HepG2 (cell line): Measurements from ENCODE around the gene MAPK8IP3. TPM values are rescaled to one million over a fixed set of nuclear protein-coding genes. Genes with fewer than 3 reads are reported as not detected.

ENCODE experiments used
- AKAP8 ChIP-seq: sonication (generic); formaldehyde crosslinking; IDR thresholded peaks from 2 replicates; pipeline ENCODE4 v1.5.1; 2020; ENCODE audit warnings: mild to moderate bottlenecking, missing genetic modification reagents
- CHD4 ChIP-seq: fragments of 200-600 bp; sonication (generic); IDR thresholded peaks from 2 replicates; pipeline ENCODE4 v1.7.0; 2017; ENCODE audit warnings: mild to moderate bottlenecking, low read length, borderline replicate concordance
- ETS1 ChIP-seq: sonication (generic); formaldehyde crosslinking; IDR thresholded peaks from 2 replicates; pipeline ENCODE4 v1.4.0; 2020; ENCODE audit warnings: missing genetic modification reagents
- GMEB1 ChIP-seq: sonication (generic); formaldehyde crosslinking; IDR thresholded peaks from 2 replicates; pipeline ENCODE4 v1.5.1; 2020; ENCODE audit warnings: missing genetic modification reagents, mild to moderate bottlenecking, borderline replicate concordance
- ISL2 ChIP-seq: sonication (generic); formaldehyde crosslinking; IDR thresholded peaks from 2 replicates; pipeline ENCODE4 v1.5.0; 2020; ENCODE audit warnings: missing genetic modification reagents
- KDM3A ChIP-seq: IDR thresholded peaks from 2 replicates; pipeline ENCODE4 v1.6.1; 2018; ENCODE audit warnings: low read depth, missing compliant biosample characterization
- KLF12 ChIP-seq: sonication (generic); formaldehyde crosslinking; IDR thresholded peaks from 2 replicates; pipeline ENCODE4 v1.4.0; 2020; ENCODE audit warnings: missing genetic modification reagents, borderline replicate concordance
- NCOA1 ChIP-seq: sonication (generic); formaldehyde crosslinking; IDR thresholded peaks from 2 replicates; pipeline ENCODE4 v1.9.0; 2021; ENCODE audit warnings: missing genetic modification reagents
- NFRKB ChIP-seq: fragments of 450-650 bp; IDR thresholded peaks from 2 replicates; pipeline ENCODE4 v1.6.1; 2017
- NR1H2 ChIP-seq: sonication (generic); formaldehyde crosslinking; IDR thresholded peaks from 2 replicates; pipeline ENCODE4 v1.8.1; 2022; ENCODE audit warnings: low read depth, missing genetic modification reagents, borderline replicate concordance
- POLR2A ChIP-seq, 2 experiments: IDR thresholded peaks; 2 replicates each; pipeline ENCODE4 v1.6.1; 2011; ENCODE audit warnings: low read depth in 2 of 2, low read length in 2 of 2, mild to moderate bottlenecking in 1 of 2, moderate library complexity in 1 of 2; ENCODE audit not compliant: insufficient read depth in 1 of 2
- RBM39 ChIP-seq: fragments of 200-400 bp; formaldehyde crosslinking; IDR thresholded peaks from one replicate; pipeline ENCODE4 v1.6.1; 2018; ENCODE audit warnings: antibody characterized with exemption, mild to moderate bottlenecking, low read depth, low read length; ENCODE audit not compliant: poor library complexity, severe bottlenecking
- SOX13 ChIP-seq, 3 experiments: fragments of 450-650 bp in 1 of 3; sonication (generic) in 1 of 3; formaldehyde crosslinking in 1 of 3; IDR thresholded peaks in 2 of 3; conservative IDR thresholded peaks in 1 of 3; 2 replicates each; pipeline versions ENCODE4 v1.5.0 to v1.6.1; 2016 to 2020; ENCODE audit warnings: antibody characterized with exemption in 1 of 3, mild to moderate bottlenecking in 1 of 3, missing compliant biosample characterization in 1 of 3, missing genetic modification reagents in 1 of 3, moderate library complexity in 1 of 3
- SOX5 ChIP-seq: IDR thresholded peaks from 2 replicates; pipeline ENCODE4 v1.6.1; 2016; ENCODE audit warnings: borderline replicate concordance
- SYNCRIP ChIP-seq: fragments of 200-400 bp; formaldehyde crosslinking; IDR thresholded peaks from 2 replicates; pipeline ENCODE4 v1.6.1; 2018; ENCODE audit warnings: mild to moderate bottlenecking, low read depth, low read length; ENCODE audit not compliant: insufficient read depth
- ZBTB20 ChIP-seq: sonication (generic); formaldehyde crosslinking; IDR thresholded peaks from 2 replicates; pipeline ENCODE4 v1.8.1; 2023; ENCODE audit warnings: missing genetic modification reagents, low read depth, mild to moderate bottlenecking, borderline replicate concordance
- ZGPAT ChIP-seq: IDR thresholded peaks from 2 replicates; pipeline ENCODE4 v1.6.1; 2016; ENCODE audit warnings: mild to moderate bottlenecking
- ZNF772 ChIP-seq: sonication (generic); formaldehyde crosslinking; IDR thresholded peaks from 2 replicates; pipeline ENCODE4 v1.5.0; 2020; ENCODE audit warnings: mild to moderate bottlenecking, missing genetic modification reagents
- ZSCAN21 ChIP-seq: sonication (generic); formaldehyde crosslinking; IDR thresholded peaks from 2 replicates; pipeline ENCODE4 v1.8.0; 2022; ENCODE audit warnings: mild to moderate bottlenecking, missing genetic modification reagents, moderate library complexity, borderline replicate concordance
- polyA plus RNA-seq, 8 experiments: library from polyadenylated mRNA; depleted of rRNA in 3 of 8; stranded (reverse) in 7 of 8; unstranded in 1 of 8; fragments of >200 nt; fragmentation: Illumina TruSeq in 4 of 8; extraction: Trizol in 4 of 8; gene quantifications; 2 replicates each; pipeline versions ENCODE4 v1.2.1 to v1.2.3, GENCODE V29; 2011 to 2016; ENCODE audit warnings: low read depth in 4 of 8, missing spikeins in 1 of 8, mixed read lengths in 1 of 8; ENCODE audit not compliant: insufficient read depth in 1 of 8
- total RNA-seq, 5 experiments: library from RNA; depleted of rRNA; stranded (reverse); fragments of >200 nt; fragmentation: Illumina TruSeq; extraction: Trizol; gene quantifications; 2 replicates each; pipeline ENCODE4 v1.2.3, GENCODE V29; 2016; ENCODE audit warnings: low read depth in 1 of 5
- TF ChIP-seq, protein P1 (sequence below): sonication (generic); formaldehyde crosslinking; IDR thresholded peaks from 2 replicates; pipeline ENCODE4 v1.4.0; 2020; ENCODE audit warnings: missing genetic modification reagents, mild to moderate bottlenecking, borderline replicate concordance
- TF ChIP-seq, protein P2 (sequence below): sonication (generic); formaldehyde crosslinking; IDR thresholded peaks from 2 replicates; pipeline ENCODE4 v1.5.0; 2020; ENCODE audit warnings: mild to moderate bottlenecking, missing genetic modification reagents, moderate library complexity

The MAPK8IP3 gene
- total and polyA plus RNA-seq, 2 of the 13 experiments (the other 11 are each of a cell fraction or from before 2014, with no cell fraction given) = 25.1 to 41.7 TPM

- TF ChIP-seq KLF12 (CRISPR knock-in tag) = 0 out of 2 replicates have a peak, but pooled peaks have one; percentile 33
- TF ChIP-seq KDM3A = peak; percentile 44; the same call in 1 of the 2 replicates
- no peak for TF ChIP-seq CHD4
- TF ChIP-seq ZNF772 (CRISPR knock-in tag) = 0 out of 2 replicates have a peak, but pooled peaks have one; percentile 22
- TF ChIP-seq ZSCAN21 = peak; percentile 69; the same call in 1 of the 2 replicates
- TF ChIP-seq, protein P1, sequence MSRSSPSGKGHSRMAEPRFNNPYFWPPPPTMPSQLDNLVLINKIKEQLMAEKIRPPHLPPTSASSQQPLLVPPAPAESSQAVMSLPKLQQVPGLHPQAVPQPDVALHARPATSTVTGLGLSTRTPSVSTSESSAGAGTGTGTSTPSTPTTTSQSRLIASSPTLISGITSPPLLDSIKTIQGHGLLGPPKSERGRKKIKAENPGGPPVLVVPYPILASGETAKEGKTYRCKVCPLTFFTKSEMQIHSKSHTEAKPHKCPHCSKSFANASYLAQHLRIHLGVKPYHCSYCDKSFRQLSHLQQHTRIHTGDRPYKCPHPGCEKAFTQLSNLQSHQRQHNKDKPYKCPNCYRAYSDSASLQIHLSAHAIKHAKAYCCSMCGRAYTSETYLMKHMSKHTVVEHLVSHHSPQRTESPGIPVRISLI (CRISPR knock-in tag) = 0 out of 2 replicates have a peak, but pooled peaks have one; percentile 36
- 0 out of 2 replicates have a peak, but pooled peaks have one; percentile 31 for TF ChIP-seq NCOA1
- TF ChIP-seq ETS1 (CRISPR knock-in tag) = no peak
- peak in 1 of 2 experiments; percentile 61; a peak in 1 of 4 replicates for TF ChIP-seq POLR2A (IDR thresholded peaks at IDR 0.05; ENCODE audit: insufficient read depth in 1 of 2, low read depth in 2 of 2, low read length in 2 of 2)
- TF ChIP-seq SOX13 (IDR thresholded peaks at IDR 0.05) = no peak
- peak in 1 of 2 experiments; percentile 45; a peak in 2 of 4 replicates for TF ChIP-seq SOX13 (CRISPR knock-in tag; conservative IDR thresholded peaks at IDR 0.05 in 1 of 2, IDR thresholded peaks at IDR 0.05 in 1 of 2)
- TF ChIP-seq RBM39 = no peak
- TF ChIP-seq GMEB1 (CRISPR knock-in tag) = 0 out of 2 replicates have a peak, but pooled peaks have one; percentile 12
- no peak for TF ChIP-seq NFRKB
- peak; percentile 66; the same call in 1 of the 2 replicates for TF ChIP-seq ZGPAT (CRISPR knock-in tag)
- TF ChIP-seq SOX5 (CRISPR knock-in tag) = peak; percentile 22; the same call in 1 of the 2 replicates
- no peak for TF ChIP-seq SYNCRIP
- peak; percentile 55 for TF ChIP-seq AKAP8 (CRISPR knock-in tag)
- TF ChIP-seq NR1H2 = 0 out of 2 replicates have a peak, but pooled peaks have one; percentile 41
- peak; percentile 43; the same call in 1 of the 2 replicates for TF ChIP-seq ISL2 (CRISPR knock-in tag)
- TF ChIP-seq, protein P2, sequence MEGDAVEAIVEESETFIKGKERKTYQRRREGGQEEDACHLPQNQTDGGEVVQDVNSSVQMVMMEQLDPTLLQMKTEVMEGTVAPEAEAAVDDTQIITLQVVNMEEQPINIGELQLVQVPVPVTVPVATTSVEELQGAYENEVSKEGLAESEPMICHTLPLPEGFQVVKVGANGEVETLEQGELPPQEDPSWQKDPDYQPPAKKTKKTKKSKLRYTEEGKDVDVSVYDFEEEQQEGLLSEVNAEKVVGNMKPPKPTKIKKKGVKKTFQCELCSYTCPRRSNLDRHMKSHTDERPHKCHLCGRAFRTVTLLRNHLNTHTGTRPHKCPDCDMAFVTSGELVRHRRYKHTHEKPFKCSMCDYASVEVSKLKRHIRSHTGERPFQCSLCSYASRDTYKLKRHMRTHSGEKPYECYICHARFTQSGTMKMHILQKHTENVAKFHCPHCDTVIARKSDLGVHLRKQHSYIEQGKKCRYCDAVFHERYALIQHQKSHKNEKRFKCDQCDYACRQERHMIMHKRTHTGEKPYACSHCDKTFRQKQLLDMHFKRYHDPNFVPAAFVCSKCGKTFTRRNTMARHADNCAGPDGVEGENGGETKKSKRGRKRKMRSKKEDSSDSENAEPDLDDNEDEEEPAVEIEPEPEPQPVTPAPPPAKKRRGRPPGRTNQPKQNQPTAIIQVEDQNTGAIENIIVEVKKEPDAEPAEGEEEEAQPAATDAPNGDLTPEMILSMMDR = 0 out of 2 replicates have a peak, but pooled peaks have one; percentile 26
- no peak for TF ChIP-seq ZBTB20 (CRISPR knock-in tag)
These were observed 88.4 kb downstream of the MAPK8IP3 start (continued) for GRCh38 chr16:1794221-1794871.
